Loucy (cell line): Measurements from ENCODE around the gene IQCC.
A peak's percentile ranks its signal among the peaks of the same experiment; 100 is the strongest.

Experiments
- H2AFZ ChIP-seq: fragments of 200-600 bp; sonication (generic); 2 replicates; pipeline ENCODE4 v1.6.0; 2016; ENCODE audit warnings: antibody characterized with exemption, mild to moderate bottlenecking, low read length, moderate library complexity
- H3F3A ChIP-seq: fragments of 200-600 bp; 2 replicates; pipeline ENCODE4 v1.6.0; 2016; ENCODE audit warnings: antibody characterized with exemption, low read depth, mild to moderate bottlenecking
- H3K27me3 ChIP-seq: fragments of 200-600 bp; sonication (generic); 2 replicates; pipeline ENCODE4 v1.6.1; 2014; ENCODE audit warnings: low read length, mild to moderate bottlenecking; ENCODE audit not compliant: insufficient read depth, poor library complexity, severe bottlenecking
- H3K36me3 ChIP-seq: fragments of 200-600 bp; sonication (generic); 2 replicates; pipeline ENCODE4 v1.6.1; 2016; ENCODE audit warnings: low read length; ENCODE audit not compliant: insufficient read depth
- H3K4me1 ChIP-seq: fragments of 200-600 bp; sonication (generic); 2 replicates; pipeline ENCODE4 v1.5.1; 2014; ENCODE audit warnings: low read length, mild to moderate bottlenecking; ENCODE audit not compliant: insufficient read depth, poor library complexity, severe bottlenecking
- H3K4me2 ChIP-seq: fragments of 200-600 bp; sonication (generic); 2 replicates; pipeline ENCODE4 v1.6.0; 2014; ENCODE audit warnings: antibody characterized with exemption, low read length, low read depth, mild to moderate bottlenecking; ENCODE audit not compliant: poor library complexity, severe bottlenecking
- H3K4me3 ChIP-seq: fragments of 200-600 bp; sonication (generic); 2 replicates; pipeline ENCODE4 v1.5.1; 2014; ENCODE audit warnings: low read length, mild to moderate bottlenecking, mixed read lengths; ENCODE audit not compliant: poor library complexity, severe bottlenecking
- H3K79me2 ChIP-seq: fragments of 200-600 bp; sonication (generic); 2 replicates; pipeline ENCODE4 v1.6.1; 2014; ENCODE audit warnings: low read length; ENCODE audit not compliant: insufficient read depth
- H3K9ac ChIP-seq: fragments of 200-600 bp; sonication (generic); 2 replicates; pipeline ENCODE4 v1.6.0; 2014; ENCODE audit warnings: mild to moderate bottlenecking, low read depth, low read length, moderate library complexity; ENCODE audit not compliant: poor library complexity, severe bottlenecking
- H3K9me2 ChIP-seq: fragments of 200-600 bp; sonication (generic); replicated peaks from 2 replicates; pipeline ENCODE4 v1.6.1; 2016; ENCODE audit warnings: low read depth, low read length, mixed read lengths
- H3K9me3 ChIP-seq: fragments of 200-600 bp; sonication (generic); 2 replicates; pipeline ENCODE4 v1.6.1; 2014; ENCODE audit warnings: mild to moderate bottlenecking, antibody characterized with exemption, low read length, low read depth; ENCODE audit not compliant: insufficient read depth
- H4K20me1 ChIP-seq: fragments of 200-600 bp; sonication (generic); 2 replicates; pipeline ENCODE4 v1.6.0; 2014; ENCODE audit warnings: antibody characterized with exemption, low read length, mild to moderate bottlenecking; ENCODE audit not compliant: insufficient read depth, poor library complexity, severe bottlenecking
- CTCF ChIP-seq: fragments of 200-600 bp; sonication (generic); conservative IDR thresholded peaks from 2 replicates; pipeline ENCODE4 v1.5.1; 2014; ENCODE audit warnings: mild to moderate bottlenecking, antibody characterized with exemption, low read length
- EZH2phosphoT487 ChIP-seq: fragments of 200-600 bp; IDR thresholded peaks from 2 replicates; pipeline ENCODE4 v1.6.1; 2018; ENCODE audit warnings: antibody characterized with exemption, mild to moderate bottlenecking, moderate library complexity, borderline replicate concordance

IQCC gene

GRCh38 chr1:32187850-32188249, 17.6 kb upstream of the IQCC start:
- H3K36me3 ChIP-seq = peaks cover 73% of the 10 kb centered on the region; the same call in 1 of the 2 replicates
- peaks cover 63% of the 10 kb centered on the region for H4K20me1 ChIP-seq
- no peak overlapping the region for H3K9ac ChIP-seq
- H3K4me3 ChIP-seq = no peak overlapping the region
- peaks cover 32% of the 10 kb centered on the region for H3K4me1 ChIP-seq
- no peaks in the 10 kb centered on the region for H3K27me3 ChIP-seq
- no peak overlapping the region for H2AFZ ChIP-seq
- no peaks in the 10 kb centered on the region for H3K9me2 ChIP-seq
- TF ChIP-seq CTCF (no peak), EZH2phosphoT487 (no peak)
- H3K9me3 ChIP-seq = no peaks in the 10 kb centered on the region
- peaks cover 64% of the 10 kb centered on the region for H3K79me2 ChIP-seq
- peak overlapping the region; percentile 72 for H3K4me2 ChIP-seq
- no peaks in the 10 kb centered on the region for H3F3A ChIP-seq

- peaks cover 92% of the 10 kb centered on the region; the same call in 1 of the 2 replicates for H3K36me3 ChIP-seq
- no peaks in the 10 kb centered on the region for H3K9me2 ChIP-seq
- H3K4me2 ChIP-seq = no peak overlapping the region
- H4K20me1 ChIP-seq = peaks cover 68% of the 10 kb centered on the region
- H3K4me1 ChIP-seq = peaks cover 27% of the 10 kb centered on the region
- H3F3A ChIP-seq = peaks cover 7% of the 10 kb centered on the region; the same call in 1 of the 2 replicates
- H3K9me3 ChIP-seq = no peaks in the 10 kb centered on the region
- no peak overlapping the region for H2AFZ ChIP-seq
- H3K9ac ChIP-seq = no peak overlapping the region
- H3K79me2 ChIP-seq = peaks cover 25% of the 10 kb centered on the region
- TF ChIP-seq CTCF = no peak
- TF ChIP-seq EZH2phosphoT487 = no peak
- H3K27me3 ChIP-seq = no peaks in the 10 kb centered on the region
- no peak overlapping the region for H3K4me3 ChIP-seq
Observed at GRCh38 chr1:32192220-32192948, 13.1 kb upstream of the IQCC start.

- Histone ChIP-seq H3K4me1 (peaks cover 31% of the 10 kb centered on the region), H2AFZ (no peak overlapping the region), H3K36me3 (peaks cover 66% of the 10 kb centered on the region; the same call in 1 of the 2 replicates), H4K20me1 (peaks cover 68% of the 10 kb centered on the region), H3K79me2 (peaks cover 1% of the 10 kb centered on the region; the same call in 1 of the 2 replicates), H3K27me3 (no peaks in the 10 kb centered on the region), H3K9ac (no peak overlapping the region), H3K9me3 (no peaks in the 10 kb centered on the region), H3K4me2 (no peak overlapping the region), H3K9me2 (no peaks in the 10 kb centered on the region), H3K4me3 (no peak overlapping the region), H3F3A (peaks cover 7% of the 10 kb centered on the region; the same call in 1 of the 2 replicates)
- TF ChIP-seq EZH2phosphoT487 (no peak), CTCF (no peak)
Observed at GRCh38 chr1:32194984-32195383, 10.5 kb upstream of the IQCC start.
